Measurements from ENCODE around the gene ZBP1.

DNA sequence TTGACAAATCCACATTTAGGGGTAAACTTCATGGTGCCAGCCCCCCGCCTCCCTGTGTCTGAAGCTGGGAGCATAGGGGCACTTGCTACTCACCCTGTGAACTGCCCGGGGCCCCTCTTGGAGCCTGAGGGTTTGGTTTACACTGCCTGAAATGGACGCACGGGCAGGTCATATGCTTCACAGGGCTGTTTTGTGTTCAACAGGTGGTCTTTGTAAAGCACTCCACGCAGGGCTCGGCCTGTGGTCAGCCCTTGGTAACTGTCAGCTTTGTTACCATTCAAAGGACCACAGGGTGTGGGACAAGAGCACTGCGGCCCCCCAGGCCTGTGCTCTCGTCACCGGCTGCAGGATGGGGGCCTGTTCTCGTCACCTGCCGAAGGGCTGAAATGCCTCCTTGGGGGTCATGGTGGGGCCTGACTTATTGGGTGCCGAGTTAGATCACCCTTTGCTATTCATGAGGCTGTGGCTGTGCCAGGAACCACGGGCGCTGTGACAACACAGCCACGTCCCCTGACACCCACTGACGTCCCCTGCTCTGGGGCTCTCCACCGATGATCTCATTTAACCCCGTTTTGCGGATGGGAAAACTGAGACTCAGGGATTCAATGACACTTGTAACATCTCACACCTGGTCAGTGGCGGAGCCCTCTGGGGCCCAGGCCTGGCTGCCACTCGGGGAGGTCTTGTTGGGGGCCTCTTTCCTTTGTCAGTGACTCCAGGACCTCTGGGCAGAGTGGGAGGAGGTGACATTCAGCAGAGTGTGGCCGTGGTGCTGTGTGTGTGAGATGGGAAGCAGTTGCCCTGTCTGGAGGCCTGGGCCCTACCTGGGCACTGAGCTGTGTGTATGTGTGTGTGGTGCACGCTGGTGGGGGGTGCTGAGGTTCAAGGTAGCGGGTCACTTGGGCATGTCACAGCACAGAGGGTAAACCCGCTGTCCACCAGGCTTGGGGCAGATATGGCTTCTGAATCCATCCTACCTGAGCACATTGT is 24.9 kb downstream of the ZBP1 start:
- TF ChIP-seq, protein P1, sequence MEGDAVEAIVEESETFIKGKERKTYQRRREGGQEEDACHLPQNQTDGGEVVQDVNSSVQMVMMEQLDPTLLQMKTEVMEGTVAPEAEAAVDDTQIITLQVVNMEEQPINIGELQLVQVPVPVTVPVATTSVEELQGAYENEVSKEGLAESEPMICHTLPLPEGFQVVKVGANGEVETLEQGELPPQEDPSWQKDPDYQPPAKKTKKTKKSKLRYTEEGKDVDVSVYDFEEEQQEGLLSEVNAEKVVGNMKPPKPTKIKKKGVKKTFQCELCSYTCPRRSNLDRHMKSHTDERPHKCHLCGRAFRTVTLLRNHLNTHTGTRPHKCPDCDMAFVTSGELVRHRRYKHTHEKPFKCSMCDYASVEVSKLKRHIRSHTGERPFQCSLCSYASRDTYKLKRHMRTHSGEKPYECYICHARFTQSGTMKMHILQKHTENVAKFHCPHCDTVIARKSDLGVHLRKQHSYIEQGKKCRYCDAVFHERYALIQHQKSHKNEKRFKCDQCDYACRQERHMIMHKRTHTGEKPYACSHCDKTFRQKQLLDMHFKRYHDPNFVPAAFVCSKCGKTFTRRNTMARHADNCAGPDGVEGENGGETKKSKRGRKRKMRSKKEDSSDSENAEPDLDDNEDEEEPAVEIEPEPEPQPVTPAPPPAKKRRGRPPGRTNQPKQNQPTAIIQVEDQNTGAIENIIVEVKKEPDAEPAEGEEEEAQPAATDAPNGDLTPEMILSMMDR (IDR thresholded peaks at IDR 0.05; ENCODE audit: low read depth, low read length, poor library complexity, severe bottlenecking) = no peak
- TF ChIP-seq EZH2phosphoT487 (IDR thresholded peaks at IDR 0.05; ENCODE audit: borderline replicate concordance, low read length) = no peak
